Glomerular visceral epithelial cell (primary cell): ENCODE measurements around the gene KLRF2.
"Not testable (repeated sequence)": the region's sequence is repeated elsewhere in the genome, so short reads cannot be mapped to it uniquely, and the experiment has no call there.

Experiments used
- DNase-seq: peaks from one replicate; pipeline ENCODE4 v3.0.0-alpha.2; 2016; ENCODE audit errors: extremely low spot score

KLRF2 gene

GRCh38 chr12:9881246-9881645, at the start of gene KLRF2:
Gene KLRF2, plus strand, starts transcription at chr12:9881489. Its CDS starts 107 bp downstream, at chr12:9881596.
- DNase-seq, result no peak

- no peak for DNase-seq
Observed at GRCh38 chr12:9831720-9832119, 49.6 kb upstream of the KLRF2 start.

- DNase-seq, result no peak
Observed at GRCh38 chr12:9843407-9843806, 37.9 kb upstream of the KLRF2 start.

GRCh38 chr12:9848899-9849298, 32.4 kb upstream of the KLRF2 start:
- no peak for DNase-seq

- DNase-seq, result no peak
Observed at GRCh38 chr12:9851050-9851449, 30.2 kb upstream of the KLRF2 start.

GRCh38 chr12:9851927-9852326, 29.4 kb upstream of the KLRF2 start:
- no peak for DNase-seq

- no peak for DNase-seq
Observed at GRCh38 chr12:9856151-9856550, 25.1 kb upstream of the KLRF2 start.

- DNase-seq, result no peak
Observed at GRCh38 chr12:9856894-9857293, 24.4 kb upstream of the KLRF2 start.

GRCh38 chr12:9858135-9858534, 23.2 kb upstream of the KLRF2 start:
- DNase-seq, result no peak

GRCh38 chr12:9864913-9865675, 16.2 kb upstream of the KLRF2 start:
- no peak for DNase-seq

GRCh38 chr12:9866860-9867269, 14.4 kb upstream of the KLRF2 start:
- no peak for DNase-seq

GRCh38 chr12:9867531-9867930, 13.8 kb upstream of the KLRF2 start:
- DNase-seq, result no peak

- no peak for DNase-seq
Observed at GRCh38 chr12:9868311-9868801, 12.9 kb upstream of the KLRF2 start.

- no peak for DNase-seq
Observed at GRCh38 chr12:9868951-9869306, 12.4 kb upstream of the KLRF2 start.

- peak; percentile 1 for DNase-seq
Observed at GRCh38 chr12:9869307-9870161, 11.8 kb upstream of the KLRF2 start, which contains the start of gene CLEC2B. Gene CLEC2B, minus strand, starts transcription at chr12:9869354.

GRCh38 chr12:9870286-9870866, 10.9 kb upstream of the KLRF2 start:
- no peak for DNase-seq

GRCh38 chr12:9872162-9872561, 9.1 kb upstream of the KLRF2 start:
- no peak for DNase-seq

GRCh38 chr12:9872742-9873141, 8.5 kb upstream of the KLRF2 start:
- DNase-seq, result no peak

GRCh38 chr12:9876120-9876519, 5.2 kb upstream of the KLRF2 start:
- not testable (repeated sequence) for DNase-seq

- DNase-seq, result no peak
Observed at GRCh38 chr12:9880532-9881078, 684 bp upstream of the KLRF2 start.

- no peak for DNase-seq
Observed at GRCh38 chr12:9881988-9882387, 699 bp downstream of the KLRF2 start.

GRCh38 chr12:9883175-9883574, 1.9 kb downstream of the KLRF2 start:
- no peak for DNase-seq
